ENCODE measurements around the gene LRRFIP1.

The LRRFIP1 gene

DNA sequence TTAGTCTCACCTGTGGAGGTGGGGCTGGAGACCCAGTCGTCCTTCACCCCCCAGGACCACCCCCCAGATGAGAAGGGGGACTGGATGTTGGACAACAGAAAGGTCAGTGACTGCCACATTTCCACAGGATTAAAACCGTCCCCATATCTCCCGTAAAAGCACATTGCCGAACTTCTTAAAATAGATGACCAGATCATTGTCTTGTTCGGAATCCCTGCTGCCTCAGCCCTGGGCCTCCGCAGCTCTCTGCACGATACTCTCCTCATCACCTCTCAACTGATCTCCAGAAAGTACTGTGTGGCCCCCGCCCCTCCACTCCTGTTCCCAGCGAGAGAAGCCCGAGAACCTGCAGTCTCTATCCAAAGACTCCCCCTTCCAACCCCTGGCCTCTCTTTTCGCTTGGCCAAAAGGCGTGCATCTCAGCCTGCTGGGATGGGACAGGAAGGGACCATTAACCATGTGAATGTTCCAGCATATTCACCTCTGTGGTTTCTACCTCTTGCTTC lies 13.2 kb downstream of the LRRFIP1 start:
- Mint-ChIP-seq H3K27me3 (no peaks in the 10 kb centered on the region), H3K36me3 (peaks cover 6% of the 10 kb centered on the region), H3K9me3 (no peaks in the 10 kb centered on the region), H3K27ac (no peak overlapping the region), H3K4me1 (peaks cover 8% of the 10 kb centered on the region), H3K4me3 (no peak overlapping the region)

- H3K27ac Mint-ChIP-seq: no peak overlapping the region
- H3K4me3 Mint-ChIP-seq: no peak overlapping the region
- H3K36me3 Mint-ChIP-seq: peaks cover 10% of the 10 kb centered on the region
- no peaks in the 10 kb centered on the region for H3K4me1 Mint-ChIP-seq
- no peaks in the 10 kb centered on the region for H3K27me3 Mint-ChIP-seq
- H3K9me3 Mint-ChIP-seq: no peaks in the 10 kb centered on the region
Observed at GRCh38 chr2:237642038-237642734, 14.8 kb downstream of the LRRFIP1 start.

DNA sequence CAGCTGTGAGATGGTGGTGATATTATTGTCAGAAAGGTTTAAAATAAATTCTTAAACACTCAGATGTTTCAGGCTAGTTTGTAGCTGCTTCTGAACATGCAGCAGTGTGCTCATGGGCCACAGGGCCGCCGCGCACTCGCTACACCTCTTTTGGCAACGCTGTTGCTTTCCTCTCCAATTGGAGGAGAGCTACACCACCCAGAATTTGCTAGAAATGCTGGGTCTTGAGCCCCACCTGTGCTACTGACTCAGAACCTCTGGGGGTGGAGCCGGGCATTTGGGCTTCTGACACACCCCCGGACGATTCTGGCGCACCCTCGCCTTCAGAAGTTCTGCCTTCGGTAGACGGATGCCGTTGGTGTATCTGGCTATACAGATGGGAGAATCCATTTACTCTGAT lies 15.7 kb downstream of the LRRFIP1 start:
- no peak overlapping the region for H3K27ac Mint-ChIP-seq
- H3K27me3 Mint-ChIP-seq: no peaks in the 10 kb centered on the region
- H3K36me3 Mint-ChIP-seq: peaks cover 10% of the 10 kb centered on the region
- H3K9me3 Mint-ChIP-seq: no peaks in the 10 kb centered on the region
- no peaks in the 10 kb centered on the region for H3K4me1 Mint-ChIP-seq
- H3K4me3 Mint-ChIP-seq: no peak overlapping the region

DNA sequence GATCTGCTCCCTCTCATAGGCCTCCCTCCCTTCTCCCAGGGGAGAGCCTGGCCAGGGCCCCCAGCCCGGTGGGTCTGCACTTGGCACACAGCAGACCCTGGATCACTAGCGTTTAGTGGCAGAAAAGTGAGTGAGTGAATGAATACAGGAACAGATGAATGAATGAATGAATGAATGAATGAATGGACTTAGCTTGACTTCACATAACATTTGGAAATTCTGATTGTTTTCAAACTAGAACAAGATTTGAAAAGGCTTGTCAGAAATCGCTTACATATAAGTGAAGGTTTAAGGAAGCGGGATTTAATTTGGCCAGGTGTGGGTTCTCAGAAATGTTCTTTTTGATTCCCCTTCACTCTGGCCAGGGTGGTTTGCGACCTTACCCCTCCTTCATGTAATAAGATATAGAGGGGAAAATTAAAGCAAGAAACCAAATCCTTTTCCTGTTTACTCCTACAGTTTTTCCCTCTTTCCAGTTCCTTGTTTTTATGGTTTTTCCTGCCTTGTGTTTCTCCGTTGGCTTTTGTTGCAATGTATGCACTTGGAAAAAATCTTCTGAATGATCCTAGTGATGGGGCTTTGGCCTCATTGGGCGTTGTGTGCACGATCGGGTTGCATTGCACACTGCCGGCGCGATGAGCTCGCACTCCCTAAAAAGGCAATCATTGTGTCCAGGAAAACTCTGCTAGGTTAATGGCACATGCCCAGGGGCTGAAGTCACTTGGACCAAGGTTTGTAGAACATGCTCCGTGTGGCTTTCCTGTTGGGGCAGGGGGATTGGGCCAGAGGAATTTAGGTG lies 16.4 kb downstream of the LRRFIP1 start:
- peaks cover 10% of the 10 kb centered on the region for H3K36me3 Mint-ChIP-seq
- no peaks in the 10 kb centered on the region for H3K4me1 Mint-ChIP-seq
- H3K27ac Mint-ChIP-seq: no peak overlapping the region
- H3K4me3 Mint-ChIP-seq: no peak overlapping the region
- no peaks in the 10 kb centered on the region for H3K9me3 Mint-ChIP-seq
- no peaks in the 10 kb centered on the region for H3K27me3 Mint-ChIP-seq

DNA sequence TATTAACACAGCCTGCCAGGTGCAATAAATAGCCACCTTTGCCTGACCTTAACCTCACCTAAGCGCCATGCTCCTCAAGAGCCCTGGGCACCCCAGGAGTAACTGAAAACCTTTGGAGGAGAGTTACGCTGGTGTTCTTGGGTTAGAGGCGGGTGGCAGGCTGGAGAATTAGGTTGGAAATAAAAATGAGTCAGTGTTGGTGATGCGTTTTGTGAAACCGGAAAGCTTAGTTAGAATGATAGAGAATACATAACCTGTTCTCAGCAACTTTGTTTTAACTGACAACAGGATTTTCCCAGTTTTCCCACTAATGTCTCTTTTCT lies 17.0 kb downstream of the LRRFIP1 start:
- no peaks in the 10 kb centered on the region for H3K4me1 Mint-ChIP-seq
- no peak overlapping the region for H3K4me3 Mint-ChIP-seq
- H3K36me3 Mint-ChIP-seq: peaks cover 10% of the 10 kb centered on the region
- H3K27me3 Mint-ChIP-seq: no peaks in the 10 kb centered on the region
- H3K9me3 Mint-ChIP-seq: no peaks in the 10 kb centered on the region
- H3K27ac Mint-ChIP-seq: no peak overlapping the region

- Mint-ChIP-seq H3K4me1 (no peaks in the 10 kb centered on the region), H3K9me3 (no peaks in the 10 kb centered on the region), H3K27ac (no peak overlapping the region), H3K4me3 (no peak overlapping the region), H3K27me3 (no peaks in the 10 kb centered on the region), H3K36me3 (peaks cover 15% of the 10 kb centered on the region)
Observed at GRCh38 chr2:237645261-237645660, 17.9 kb downstream of the LRRFIP1 start.

GRCh38 chr2:237647176-237648015 lies 20.0 kb downstream of the LRRFIP1 start:
- Mint-ChIP-seq H3K4me3 (no peak overlapping the region), H3K36me3 (peaks cover 19% of the 10 kb centered on the region), H3K27ac (no peak overlapping the region), H3K9me3 (no peaks in the 10 kb centered on the region), H3K4me1 (no peaks in the 10 kb centered on the region), H3K27me3 (no peaks in the 10 kb centered on the region)

- Mint-ChIP-seq H3K27me3 (no peaks in the 10 kb centered on the region), H3K4me3 (no peak overlapping the region), H3K4me1 (no peaks in the 10 kb centered on the region)
Observed at GRCh38 chr2:237648016-237648381, 20.6 kb downstream of the LRRFIP1 start.

DNA sequence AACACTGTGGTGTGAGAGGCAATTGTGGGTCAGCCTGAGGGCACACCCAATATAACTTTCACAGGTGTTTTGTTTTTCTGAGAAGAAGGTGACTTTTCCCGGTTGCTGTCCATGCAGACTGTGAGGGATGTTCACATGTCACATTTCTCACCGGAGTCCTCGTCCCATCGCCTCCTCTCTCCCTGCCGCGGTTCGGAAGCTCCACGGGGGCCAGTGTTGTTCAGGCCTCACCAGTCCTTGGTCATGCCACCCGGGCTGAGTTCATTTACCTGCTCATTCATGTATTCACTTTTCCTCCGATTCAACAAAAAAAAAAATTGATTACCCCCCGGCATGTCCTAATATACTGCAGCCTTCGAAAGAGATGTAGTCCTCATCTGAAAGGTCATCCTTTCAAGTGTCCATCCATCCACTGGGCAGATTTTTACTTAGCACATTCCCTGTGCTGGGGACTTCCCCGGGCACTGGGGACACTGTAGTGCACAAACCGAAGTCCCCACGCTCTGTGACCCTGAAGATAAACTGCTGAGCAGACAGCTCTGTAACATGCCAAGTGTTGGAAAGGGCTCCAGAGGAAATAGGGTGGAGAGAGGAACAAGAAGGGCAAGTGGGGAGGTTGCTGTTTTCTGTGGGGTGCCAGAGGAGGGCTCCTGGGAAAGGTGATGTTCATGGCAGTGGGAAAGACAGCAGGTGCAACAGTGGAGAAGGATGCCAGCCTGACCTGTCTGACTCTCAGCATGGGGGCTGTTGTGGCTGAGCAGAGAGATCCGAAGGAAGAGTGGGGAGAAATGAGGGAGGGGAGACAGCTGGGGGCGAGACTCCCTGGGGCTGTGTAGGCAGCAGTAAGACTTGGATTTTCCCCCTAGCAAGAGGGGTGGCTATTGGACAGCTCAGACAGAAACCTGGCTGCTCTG lies 22.4 kb downstream of the LRRFIP1 start:
- Mint-ChIP-seq H3K36me3 (peaks cover 21% of the 10 kb centered on the region), H3K4me3 (no peak overlapping the region), H3K9me3 (no peaks in the 10 kb centered on the region), H3K27me3 (no peaks in the 10 kb centered on the region), H3K27ac (no peak overlapping the region), H3K4me1 (peaks cover 2% of the 10 kb centered on the region)

More at GRCh38 chr2:237648016-237648381, 20.6 kb downstream of the LRRFIP1 start:
- H3K9me3 Mint-ChIP-seq: no peaks in the 10 kb centered on the region
- H3K27ac Mint-ChIP-seq: no peak overlapping the region
- peaks cover 20% of the 10 kb centered on the region for H3K36me3 Mint-ChIP-seq

GRCh38 chr2:237650455-237650850 lies 23.1 kb downstream of the LRRFIP1 start:
- Mint-ChIP-seq H3K27me3 (no peaks in the 10 kb centered on the region), H3K9me3 (no peaks in the 10 kb centered on the region), H3K4me3 (no peak overlapping the region), H3K36me3 (peaks cover 19% of the 10 kb centered on the region), H3K27ac (no peak overlapping the region), H3K4me1 (peaks cover 7% of the 10 kb centered on the region)

DNA sequence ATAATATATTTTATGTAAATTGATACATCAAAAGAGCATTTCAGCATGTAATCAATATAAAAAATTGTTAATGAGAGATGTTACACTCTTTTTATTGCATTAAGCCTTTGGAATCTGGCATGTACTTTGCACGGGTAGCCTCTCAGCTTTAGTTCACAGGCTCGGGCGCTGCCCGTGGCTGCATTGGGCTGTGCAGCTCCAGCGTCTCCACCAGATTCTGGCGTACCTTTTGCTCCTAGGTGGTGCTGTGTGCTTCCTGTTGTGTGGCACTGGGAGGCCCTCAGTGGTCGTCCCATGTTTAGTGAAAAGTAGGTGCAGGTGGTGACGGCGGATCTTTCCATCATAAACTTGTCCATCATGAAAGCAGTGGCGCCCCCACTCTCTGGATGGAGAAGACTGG lies 24.4 kb downstream of the LRRFIP1 start:
- Mint-ChIP-seq H3K4me1 (peaks cover 13% of the 10 kb centered on the region), H3K27me3 (no peaks in the 10 kb centered on the region), H3K36me3 (peaks cover 17% of the 10 kb centered on the region), H3K9me3 (no peaks in the 10 kb centered on the region), H3K27ac (no peak overlapping the region), H3K4me3 (no peak overlapping the region)

- no peaks in the 10 kb centered on the region for H3K9me3 Mint-ChIP-seq
- H3K4me1 Mint-ChIP-seq: peaks cover 13% of the 10 kb centered on the region
- H3K4me3 Mint-ChIP-seq: no peak overlapping the region
- H3K36me3 Mint-ChIP-seq: peaks cover 13% of the 10 kb centered on the region
- H3K27ac Mint-ChIP-seq: no peak overlapping the region
- no peaks in the 10 kb centered on the region for H3K27me3 Mint-ChIP-seq
Observed at GRCh38 chr2:237652181-237652580, 24.8 kb downstream of the LRRFIP1 start.

DNA sequence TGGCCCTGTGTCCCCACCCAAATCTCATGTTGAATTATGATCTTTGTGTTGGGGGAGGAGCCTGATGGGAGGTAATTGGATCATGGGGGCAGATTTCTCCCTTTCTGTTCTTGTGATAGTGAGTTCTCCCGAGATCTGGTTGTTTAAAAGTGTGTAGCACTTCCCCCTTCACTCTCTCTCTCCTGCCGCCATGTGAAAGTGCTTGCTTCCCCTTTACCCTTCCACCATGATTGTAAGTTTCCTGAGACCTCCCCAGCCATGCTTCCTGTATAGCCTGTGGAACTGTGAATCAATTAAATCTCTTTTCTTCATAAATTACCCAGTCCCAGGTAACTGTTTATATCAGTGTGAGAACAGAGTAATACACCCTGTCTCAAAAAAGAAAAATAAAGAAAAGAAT lies 25.5 kb downstream of the LRRFIP1 start:
- Mint-ChIP-seq H3K4me3 (no peak overlapping the region), H3K9me3 (no peaks in the 10 kb centered on the region), H3K27me3 (no peaks in the 10 kb centered on the region), H3K4me1 (peaks cover 13% of the 10 kb centered on the region), H3K27ac (no peak overlapping the region), H3K36me3 (peaks cover 13% of the 10 kb centered on the region)

GRCh38 chr2:237653776-237654558 lies 26.6 kb downstream of the LRRFIP1 start:
- H3K4me1 Mint-ChIP-seq: peaks cover 13% of the 10 kb centered on the region
- no peaks in the 10 kb centered on the region for H3K9me3 Mint-ChIP-seq
- H3K27ac Mint-ChIP-seq: no peak overlapping the region
- H3K27me3 Mint-ChIP-seq: no peaks in the 10 kb centered on the region
- peaks cover 13% of the 10 kb centered on the region for H3K36me3 Mint-ChIP-seq
- H3K4me3 Mint-ChIP-seq: no peak overlapping the region

All from activated naive CD4-positive, alpha-beta T cell treated with anti-CD3 and anti-CD28 coated beads, Interleukin-2, amount 50 U/mL, for 24 hours (primary cell).